OCI-LY1 (cell line): Measurements from ENCODE around the gene MDFIC.

Experiments
- H2AFZ ChIP-seq: fragments of 200-600 bp; sonication (generic), shearing (Covaris generic); 2 replicates; pipeline ENCODE4 v1.6.0; 2014; ENCODE audit warnings: antibody characterized with exemption, mild to moderate bottlenecking, low read length
- H3F3A ChIP-seq: fragments of 200-600 bp; sonication (generic), shearing (Covaris generic); 2 replicates; pipeline ENCODE4 v1.6.0; 2014; ENCODE audit warnings: mild to moderate bottlenecking, antibody characterized with exemption, low read length, moderate library complexity; ENCODE audit not compliant: insufficient read depth
- H3K27ac ChIP-seq: fragments of 200-600 bp; sonication (generic); 2 replicates; pipeline ENCODE4 v1.5.1; 2014; ENCODE audit warnings: low read length, mixed run types, mild to moderate bottlenecking, low read depth; ENCODE audit not compliant: poor library complexity, severe bottlenecking
- H3K27me3 ChIP-seq: fragments of 200-600 bp; sonication (generic); 2 replicates; pipeline ENCODE4 v1.6.0; 2014; ENCODE audit warnings: antibody characterized with exemption, mild to moderate bottlenecking, low read length, moderate library complexity; ENCODE audit not compliant: insufficient read depth
- H3K36me3 ChIP-seq: fragments of 200-600 bp; sonication (generic); 2 replicates; pipeline ENCODE4 v1.6.1; 2014; ENCODE audit warnings: mild to moderate bottlenecking, antibody characterized with exemption, low read length, moderate library complexity, mixed read lengths; ENCODE audit not compliant: insufficient read depth
- H3K4me1 ChIP-seq: fragments of 200-600 bp; sonication (generic); 2 replicates; pipeline ENCODE4 v1.5.1; 2014; ENCODE audit warnings: mild to moderate bottlenecking, low read length, moderate library complexity; ENCODE audit not compliant: insufficient read depth, severe bottlenecking
- H3K4me2 ChIP-seq: fragments of 200-600 bp; sonication (generic), shearing (Covaris generic); 2 replicates; pipeline ENCODE4 v1.6.1; 2014; ENCODE audit warnings: low read length
- H3K4me3 ChIP-seq: fragments of 200-600 bp; sonication (generic); 2 replicates; pipeline ENCODE4 v1.5.1; 2014; ENCODE audit warnings: low read length, low read depth, mild to moderate bottlenecking, mixed read lengths; ENCODE audit not compliant: poor library complexity, severe bottlenecking
- H3K79me2 ChIP-seq: fragments of 200-600 bp; shearing (Covaris generic); 2 replicates; pipeline ENCODE4 v1.6.1; 2016; ENCODE audit warnings: mixed run types, low read length, mixed read lengths; ENCODE audit not compliant: insufficient read depth
- H3K9ac ChIP-seq: fragments of 200-600 bp; sonication (generic), shearing (Covaris generic); 2 replicates; pipeline ENCODE4 v1.6.1; 2014; ENCODE audit warnings: mild to moderate bottlenecking, low read length, mixed read lengths
- H3K9me2 ChIP-seq: fragments of 200-600 bp; sonication (generic), shearing (Covaris generic); 2 replicates; pipeline ENCODE4 v1.6.1; 2014; ENCODE audit warnings: low read depth, mild to moderate bottlenecking, low read length, mixed read lengths
- H3K9me3 ChIP-seq: fragments of 200-600 bp; shearing (Covaris generic); 2 replicates; pipeline ENCODE4 v1.6.1; 2014; ENCODE audit warnings: low read length, mixed read lengths
- H4K20me1 ChIP-seq: fragments of 200-600 bp; sonication (generic), shearing (Covaris generic); 2 replicates; pipeline ENCODE4 v1.6.0; 2016; ENCODE audit warnings: mild to moderate bottlenecking, low read length; ENCODE audit not compliant: insufficient read depth
- CTCF ChIP-seq: fragments of 200-600 bp; sonication (generic), shearing (Covaris generic); IDR thresholded peaks from 2 replicates; pipeline ENCODE4 v1.5.1; 2017; ENCODE audit warnings: mild to moderate bottlenecking, antibody characterized with exemption, low read length, moderate library complexity, mixed read lengths
- EZH2 ChIP-seq: fragments of 200-600 bp; sonication (generic), shearing (Covaris generic); IDR thresholded peaks from 2 replicates; pipeline ENCODE4 v1.8.0; 2017; ENCODE audit warnings: borderline replicate concordance, mixed run types, mild to moderate bottlenecking, antibody characterized with exemption, low read length, moderate library complexity, mixed read lengths

The MDFIC gene

GRCh38 chr7:114931656-114932011 lies 9.7 kb downstream of the MDFIC start:
- Histone ChIP-seq H3K36me3 (no peaks in the 10 kb centered on the region), H3K9ac (no peak overlapping the region), H3K4me1 (no peaks in the 10 kb centered on the region), H4K20me1 (no peaks in the 10 kb centered on the region), H3K9me2 (0 out of 2 replicates have a peak, but pooled peaks cover 2% of the 10 kb centered on the region), H3K79me2 (no peaks in the 10 kb centered on the region), H2AFZ (no peak overlapping the region), H3F3A (no peaks in the 10 kb centered on the region), H3K27me3 (no peaks in the 10 kb centered on the region), H3K9me3 (no peaks in the 10 kb centered on the region), H3K4me3 (no peak overlapping the region), H3K4me2 (no peak overlapping the region), H3K27ac (no peak overlapping the region)
- TF ChIP-seq EZH2 = no peak
- TF ChIP-seq CTCF = no peak

GRCh38 chr7:114932991-114933390 lies 11.1 kb downstream of the MDFIC start:
- TF ChIP-seq EZH2 (no peak), CTCF (no peak)
- H3K9me3 ChIP-seq = no peaks in the 10 kb centered on the region
- no peak overlapping the region for H3K27ac ChIP-seq
- H3K4me2 ChIP-seq = no peak overlapping the region
- H3K4me3 ChIP-seq = no peak overlapping the region
- no peak overlapping the region for H3K9ac ChIP-seq
- no peaks in the 10 kb centered on the region for H3K36me3 ChIP-seq
- H3K79me2 ChIP-seq = no peaks in the 10 kb centered on the region
- H3K27me3 ChIP-seq = no peaks in the 10 kb centered on the region
- no peaks in the 10 kb centered on the region for H4K20me1 ChIP-seq
- no peaks in the 10 kb centered on the region for H3K4me1 ChIP-seq
- H3K9me2 ChIP-seq = no peaks in the 10 kb centered on the region
- no peaks in the 10 kb centered on the region for H3F3A ChIP-seq
- H2AFZ ChIP-seq = no peak overlapping the region

GRCh38 chr7:114933658-114934057 lies 11.8 kb downstream of the MDFIC start:
- no peaks in the 10 kb centered on the region for H3K4me1 ChIP-seq
- H3K9me3 ChIP-seq = no peaks in the 10 kb centered on the region
- no peak overlapping the region for H3K4me2 ChIP-seq
- H3K27ac ChIP-seq = no peak overlapping the region
- H3K9me2 ChIP-seq = no peaks in the 10 kb centered on the region
- no peaks in the 10 kb centered on the region for H3K27me3 ChIP-seq
- no peak for TF ChIP-seq CTCF
- TF ChIP-seq EZH2 = no peak
- H4K20me1 ChIP-seq = no peaks in the 10 kb centered on the region
- H3K4me3 ChIP-seq = no peak overlapping the region
- H2AFZ ChIP-seq = no peak overlapping the region
- no peaks in the 10 kb centered on the region for H3K36me3 ChIP-seq
- no peaks in the 10 kb centered on the region for H3K79me2 ChIP-seq
- H3K9ac ChIP-seq = no peak overlapping the region
- H3F3A ChIP-seq = no peaks in the 10 kb centered on the region
